OCI-LY7 (cell line): Measurements from ENCODE around the gene SLC6A19. TPM values are rescaled to one million over a fixed set of nuclear protein-coding genes. Genes with fewer than 3 reads are reported as not detected.

Experiments used
- BruUV-seq: library from RNA; stranded (reverse); fragments of 400-500 nt; replicated peaks from 2 replicates; lab custom pipeline; 2021; lab: Mats Ljungman, UMichigan
- CTCF ChIA-PET: fragments of 300-600 bp; sonication (Branson Sonifier 250); formaldehyde crosslinking; loops from one replicate; lab custom pipeline; 2022; ENCODE audit warnings: antibody characterized with exemption; ENCODE audit not compliant: unreplicated experiment; lab: Charles Lee
- POLR2A ChIA-PET: fragments of 300-600 bp; sonication (Branson Sonifier 250); formaldehyde crosslinking; loops from one replicate; lab custom pipeline; 2022; ENCODE audit warnings: antibody characterized with exemption; lab: Charles Lee
- DNase-seq: peaks from one replicate; pipeline ENCODE4 v3.0.0-alpha.2; 2015; ENCODE audit warnings: low spot score
- H2AFZ ChIP-seq: fragments of 200-600 bp; sonication (generic), shearing (Covaris generic); 2 replicates; pipeline ENCODE4 v1.6.1; 2014; ENCODE audit warnings: mild to moderate bottlenecking, antibody characterized with exemption, low read length, moderate library complexity
- H3K27ac ChIP-seq: fragments of 200-600 bp; sonication (generic); 2 replicates; pipeline ENCODE4 v1.5.1; 2014; ENCODE audit warnings: mixed run types, low read depth, mild to moderate bottlenecking, moderate library complexity, low read length, inconsistent platforms; ENCODE audit not compliant: poor library complexity, severe bottlenecking
- H3K36me3 ChIP-seq: fragments of 200-600 bp; sonication (generic); 2 replicates; pipeline ENCODE4 v1.6.1; 2014; ENCODE audit warnings: mild to moderate bottlenecking, antibody characterized with exemption, low read length, moderate library complexity, mixed read lengths; ENCODE audit not compliant: insufficient read depth
- H3K4me1 ChIP-seq: fragments of 200-600 bp; sonication (generic); 2 replicates; pipeline ENCODE4 v1.5.1; 2014; ENCODE audit warnings: mild to moderate bottlenecking, low read length; ENCODE audit not compliant: insufficient read depth, poor library complexity, severe bottlenecking
- H3K4me2 ChIP-seq: fragments of 200-600 bp; sonication (generic); 2 replicates; pipeline ENCODE4 v1.6.1; 2014; ENCODE audit warnings: mild to moderate bottlenecking, low read length
- H3K4me3 ChIP-seq: fragments of 200-600 bp; sonication (generic); 2 replicates; pipeline ENCODE4 v1.5.1; 2014; ENCODE audit warnings: mild to moderate bottlenecking, low read depth, low read length; ENCODE audit not compliant: poor library complexity, severe bottlenecking
- H3K79me2 ChIP-seq: fragments of 200-600 bp; sonication (generic); 2 replicates; pipeline ENCODE4 v1.6.1; 2016; ENCODE audit warnings: low read depth, mild to moderate bottlenecking, low read length, moderate library complexity, mixed read lengths; ENCODE audit not compliant: insufficient read depth
- H3K9me2 ChIP-seq: fragments of 200-600 bp; sonication (generic); 2 replicates; pipeline ENCODE4 v1.6.1; 2016; ENCODE audit warnings: mild to moderate bottlenecking, low read length, mixed read lengths; ENCODE audit not compliant: insufficient read depth
- H3K9me3 ChIP-seq: fragments of 200-600 bp; sonication (generic); 2 replicates; pipeline ENCODE4 v1.6.1; 2014; ENCODE audit warnings: mild to moderate bottlenecking, mixed run types, low read length, mixed read lengths
- H4K20me1 ChIP-seq: fragments of 200-600 bp; sonication (generic); 2 replicates; pipeline ENCODE4 v1.6.1; 2014; ENCODE audit warnings: mild to moderate bottlenecking, antibody characterized with exemption, low read length, moderate library complexity, mixed read lengths; ENCODE audit not compliant: insufficient read depth
- EZH2phosphoT487 ChIP-seq: fragments of 200-600 bp; sonication (generic); IDR thresholded peaks from 2 replicates; pipeline ENCODE4 v1.6.1; 2018; ENCODE audit warnings: low read depth, borderline replicate concordance, mild to moderate bottlenecking, mixed run types, antibody characterized with exemption, low read length, moderate library complexity, mixed read lengths
- intact Hi-C: fragments of 100-400 bp; cut with micrococcal nuclease; formaldehyde crosslinking; loops from one replicate; pipeline ENCODE4 v1.10.0; 2022; ENCODE audit not compliant: unreplicated experiment
- total RNA-seq, 2 experiments: library from RNA; depleted of rRNA in 1 of 2; stranded (reverse); fragments of >200 nt in 1 of 2; shearing (Covaris generic) in 1 of 2; gene quantifications; 2 replicates each; pipeline ENCODE4 v1.2.3, GENCODE V29; 2014 to 2022
- TF ChIP-seq, protein P1 (sequence below): fragments of 200-600 bp; sonication (generic); conservative IDR thresholded peaks from 2 replicates; pipeline ENCODE4 v1.5.1; 2014; ENCODE audit warnings: mild to moderate bottlenecking, antibody characterized with exemption, low read length, moderate library complexity, mixed read lengths

Gene SLC6A19
- total RNA-seq, 2 experiments from 2014 or later, result not detected

GRCh38 chr5:1265026-1265425 lies 63.6 kb downstream of the SLC6A19 start:
- Histone ChIP-seq H3K9me3 (no peaks in the 10 kb centered on the region), H3K4me3 (no peak overlapping the region), H3K9me2 (no peaks in the 10 kb centered on the region), H4K20me1 (no peaks in the 10 kb centered on the region; the same call in 1 of the 2 replicates), H3K4me1 (no peaks in the 10 kb centered on the region), H3K4me2 (no peak overlapping the region), H3K27ac (no peak overlapping the region), H2AFZ (no peak overlapping the region), H3K36me3 (peaks cover 97% of the 10 kb centered on the region), H3K79me2 (no peaks in the 10 kb centered on the region)
- no TSS peak for BruUV-seq
- no peak for TF ChIP-seq EZH2phosphoT487
- TF ChIP-seq, protein P1, sequence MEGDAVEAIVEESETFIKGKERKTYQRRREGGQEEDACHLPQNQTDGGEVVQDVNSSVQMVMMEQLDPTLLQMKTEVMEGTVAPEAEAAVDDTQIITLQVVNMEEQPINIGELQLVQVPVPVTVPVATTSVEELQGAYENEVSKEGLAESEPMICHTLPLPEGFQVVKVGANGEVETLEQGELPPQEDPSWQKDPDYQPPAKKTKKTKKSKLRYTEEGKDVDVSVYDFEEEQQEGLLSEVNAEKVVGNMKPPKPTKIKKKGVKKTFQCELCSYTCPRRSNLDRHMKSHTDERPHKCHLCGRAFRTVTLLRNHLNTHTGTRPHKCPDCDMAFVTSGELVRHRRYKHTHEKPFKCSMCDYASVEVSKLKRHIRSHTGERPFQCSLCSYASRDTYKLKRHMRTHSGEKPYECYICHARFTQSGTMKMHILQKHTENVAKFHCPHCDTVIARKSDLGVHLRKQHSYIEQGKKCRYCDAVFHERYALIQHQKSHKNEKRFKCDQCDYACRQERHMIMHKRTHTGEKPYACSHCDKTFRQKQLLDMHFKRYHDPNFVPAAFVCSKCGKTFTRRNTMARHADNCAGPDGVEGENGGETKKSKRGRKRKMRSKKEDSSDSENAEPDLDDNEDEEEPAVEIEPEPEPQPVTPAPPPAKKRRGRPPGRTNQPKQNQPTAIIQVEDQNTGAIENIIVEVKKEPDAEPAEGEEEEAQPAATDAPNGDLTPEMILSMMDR, result no peak
- intact Hi-C loops, result no loop called here
- ChIA-PET CTCF (no interaction called here), POLR2A (no interaction called here)
- no peak for DNase-seq

DNA sequence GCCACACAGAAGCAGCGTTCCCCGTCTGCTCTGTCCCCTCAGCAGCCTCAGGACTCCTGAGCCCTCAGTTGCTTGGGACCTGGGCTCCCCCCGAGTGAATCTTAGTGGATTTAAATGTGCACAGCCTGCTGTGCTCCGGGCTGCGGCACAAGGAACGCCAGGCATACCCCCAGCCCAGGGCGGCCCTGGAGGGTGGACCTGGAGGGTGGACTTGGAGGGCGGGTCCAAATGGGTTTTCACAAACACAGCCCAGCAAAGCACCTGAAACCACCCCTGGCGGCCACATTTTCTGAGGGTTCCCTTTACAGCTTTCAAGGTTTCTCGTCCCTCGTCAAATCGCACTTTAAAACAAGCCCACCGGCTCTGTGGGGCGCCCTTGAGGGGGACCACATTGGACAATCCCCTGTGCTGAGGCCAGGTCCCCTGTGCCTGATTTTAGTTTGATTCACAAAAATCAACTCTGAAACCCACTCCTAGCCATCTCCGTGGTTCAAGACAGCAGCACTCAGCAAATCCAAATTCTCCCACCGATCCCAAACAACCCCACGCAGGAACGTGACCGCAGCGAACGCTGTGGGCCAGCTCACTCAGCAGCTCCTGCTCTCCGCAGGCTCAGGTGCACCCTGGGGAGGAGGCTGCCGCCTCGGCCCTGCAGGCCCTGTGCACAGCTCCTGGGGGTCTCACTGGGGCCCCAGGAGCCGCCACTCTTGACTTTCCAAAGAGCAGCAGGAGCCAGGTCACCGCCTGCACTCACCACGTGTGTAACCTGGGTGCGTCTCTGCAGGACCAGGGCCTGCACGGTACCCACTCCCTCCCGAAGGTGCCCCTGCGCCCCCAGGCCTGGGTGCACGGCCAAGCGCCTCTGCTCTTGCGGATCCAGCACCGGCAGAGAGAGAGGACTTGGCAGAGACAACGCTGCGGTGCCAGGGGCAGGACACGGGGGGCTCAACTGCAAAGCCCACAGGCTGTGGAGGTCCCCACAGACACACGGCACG lies 64.4 kb downstream of the SLC6A19 start:
- Histone ChIP-seq H3K4me2 (no peak overlapping the region), H3K79me2 (no peaks in the 10 kb centered on the region), H3K27ac (no peak overlapping the region), H4K20me1 (no peaks in the 10 kb centered on the region; the same call in 1 of the 2 replicates), H3K9me3 (no peaks in the 10 kb centered on the region), H2AFZ (no peak overlapping the region), H3K36me3 (peaks cover 96% of the 10 kb centered on the region), H3K9me2 (no peaks in the 10 kb centered on the region), H3K4me3 (no peak overlapping the region), H3K4me1 (no peaks in the 10 kb centered on the region)
- ChIA-PET POLR2A (no interaction called here), CTCF (interaction anchor here (0.6 kb wide), 1 partner anchor 19 kb away, joined by 8 read pairs; no protein-coding TSS in a partner anchor)
- DNase-seq, result no peak
- BruUV-seq, result no TSS peak
- no peak for TF ChIP-seq EZH2phosphoT487
- TF ChIP-seq, protein P1, result no peak
- intact Hi-C loops, result no loop called here
